GM12878 (cell line): Measurements from ENCODE around the gene FCRLB. TPM values are rescaled to one million over a fixed set of nuclear protein-coding genes. Genes with fewer than 3 reads are reported as not detected.

Source experiments
- CEBPZ ChIP-seq: fragments of 150-350 bp; IDR thresholded peaks from 2 replicates; pipeline ENCODE4 v1.6.1; 2016; ENCODE audit warnings: low read depth, low read length
- CREM ChIP-seq: IDR thresholded peaks from 2 replicates; pipeline ENCODE4 v1.6.1; 2014; ENCODE audit warnings: antibody characterized with exemption, low read depth
- DPF2 ChIP-seq: fragments of 450-650 bp; IDR thresholded peaks from 2 replicates; pipeline ENCODE4 v1.6.1; 2017; ENCODE audit warnings: mild to moderate bottlenecking
- ESRRA ChIP-seq: IDR thresholded peaks from 2 replicates; pipeline ENCODE4 v1.6.1; 2012; ENCODE audit warnings: mild to moderate bottlenecking, low read length, improper control_type of control experiment
- HCFC1 ChIP-seq: fragments of 150-350 bp; IDR thresholded peaks from 2 replicates; pipeline ENCODE4 v1.6.1; 2014; ENCODE audit warnings: low read length
- HSF1 ChIP-seq: fragments of 150-350 bp; IDR thresholded peaks from 2 replicates; pipeline ENCODE4 v1.6.1; 2014; ENCODE audit warnings: mild to moderate bottlenecking, low read depth, low read length
- MEF2A ChIP-seq: IDR thresholded peaks from 2 replicates; pipeline ENCODE4 v1.6.1; 2011; ENCODE audit warnings: low read depth, mild to moderate bottlenecking, low read length, moderate library complexity; ENCODE audit not compliant: insufficient read depth
- MEF2B ChIP-seq: fragments of 450-650 bp; IDR thresholded peaks from 2 replicates; pipeline ENCODE4 v1.6.1; 2018; ENCODE audit warnings: mild to moderate bottlenecking, moderate library complexity; ENCODE audit not compliant: partially characterized antibody, poor library complexity, severe bottlenecking
- MYB ChIP-seq: fragments of 150-350 bp; IDR thresholded peaks from 2 replicates; pipeline ENCODE4 v1.6.1; 2014; ENCODE audit warnings: mild to moderate bottlenecking, low read depth, low read length, borderline replicate concordance
- NBN ChIP-seq: fragments of 450-650 bp; IDR thresholded peaks from 2 replicates; pipeline ENCODE4 v1.6.1; 2016
- NFYB ChIP-seq: IDR thresholded peaks from 2 replicates; pipeline ENCODE4 v1.6.1; 2011; ENCODE audit warnings: low read depth, mild to moderate bottlenecking, low read length, improper control_type of control experiment, moderate library complexity; ENCODE audit not compliant: insufficient read depth
- NRF1 ChIP-seq: conservative IDR thresholded peaks from 2 replicates; pipeline ENCODE4 v1.6.1; 2011; ENCODE audit warnings: mild to moderate bottlenecking, low read depth, low read length, improper control_type of control experiment
- PAX5 ChIP-seq: IDR thresholded peaks from 2 replicates; pipeline ENCODE4 v1.6.1; 2011; ENCODE audit warnings: low read depth, low read length, borderline replicate concordance
- RBBP5 ChIP-seq: fragments of 200-600 bp; sonication (generic); conservative IDR thresholded peaks from 2 replicates; pipeline ENCODE4 v1.6.1; 2016
- SIX5 ChIP-seq: IDR thresholded peaks from 2 replicates; pipeline ENCODE4 v1.6.1; 2011; ENCODE audit warnings: mild to moderate bottlenecking, low read depth, low read length, moderate library complexity; ENCODE audit not compliant: severe bottlenecking
- STAT1 ChIP-seq: fragments of 450-650 bp; conservative IDR thresholded peaks from 2 replicates; pipeline ENCODE4 v1.6.1; 2014; ENCODE audit warnings: antibody characterized with exemption, mild to moderate bottlenecking
- STAT3 ChIP-seq: IDR thresholded peaks from 2 replicates; pipeline ENCODE4 v1.6.1; 2011; ENCODE audit warnings: low read depth, low read length, improper control_type of control experiment
- SUPT20H ChIP-seq: IDR thresholded peaks from 2 replicates; pipeline ENCODE4 v1.6.1; 2011; ENCODE audit warnings: low read depth, mild to moderate bottlenecking, low read length, moderate library complexity, borderline replicate concordance; ENCODE audit not compliant: control insufficient read depth
- TBL1XR1 ChIP-seq: IDR thresholded peaks from 2 replicates; pipeline ENCODE4 v1.6.1; 2012; ENCODE audit warnings: low read depth, low read length, improper control_type of control experiment
- TCF12 ChIP-seq: IDR thresholded peaks from 2 replicates; pipeline ENCODE4 v1.6.1; 2011; ENCODE audit warnings: low read depth, mild to moderate bottlenecking, low read length
- USF1 ChIP-seq: IDR thresholded peaks from 2 replicates; pipeline ENCODE4 v1.6.1; 2011; ENCODE audit warnings: borderline replicate concordance, low read depth, mild to moderate bottlenecking, moderate library complexity, mixed read lengths, low read length; ENCODE audit not compliant: insufficient read depth; ENCODE audit errors: extremely low read length
- WRNIP1 ChIP-seq: IDR thresholded peaks from 2 replicates; pipeline ENCODE4 v1.6.1; 2011; ENCODE audit warnings: low read depth, low read length, improper control_type of control experiment, borderline replicate concordance
- YBX1 ChIP-seq: fragments of 450-650 bp; IDR thresholded peaks from 2 replicates; pipeline ENCODE4 v1.6.1; 2016; ENCODE audit warnings: antibody characterized with exemption
- ZNF384 ChIP-seq: IDR thresholded peaks from 2 replicates; pipeline ENCODE4 v1.6.1; 2012; ENCODE audit warnings: low read depth, mild to moderate bottlenecking, low read length, improper control_type of control experiment, borderline replicate concordance
- ZNF622 ChIP-seq: fragments of 450-650 bp; IDR thresholded peaks from 2 replicates; pipeline ENCODE4 v1.6.1; 2017; ENCODE audit warnings: mild to moderate bottlenecking, inconsistent platforms
- ZSCAN29 ChIP-seq: fragments of 450-650 bp; IDR thresholded peaks from 2 replicates; pipeline ENCODE4 v1.6.1; 2017; ENCODE audit warnings: mild to moderate bottlenecking, moderate library complexity
- polyA plus RNA-seq, 11 experiments: library from polyadenylated mRNA; depleted of rRNA in 4 of 11; unstranded in 6 of 11; stranded (reverse) in 5 of 11; fragments of >200 nt; fragmentation: Nextera tagmentation in 4 of 11; fragmentation: Illumina TruSeq in 1 of 11; extraction: Ambion mirVana in 4 of 11; extraction: Trizol in 1 of 11; gene quantifications; 1 replicate in 1 of 11; 2 replicates in 10 of 11; pipeline versions ENCODE4 v1.2.1 to v1.2.3, GENCODE V29; 2011 to 2016; ENCODE audit warnings: inconsistent platforms in 2 of 11, missing spikeins in 2 of 11, low read depth in 1 of 11
- total RNA-seq, 4 experiments: library from RNA; depleted of rRNA in 3 of 4; stranded (reverse); fragments of >200 nt in 3 of 4; fragmentation: Illumina TruSeq in 1 of 4; extraction: Trizol in 1 of 4; gene quantifications; 2 replicates each; pipeline versions ENCODE4 v1.2.1 to v1.2.3, GENCODE V29; 2013 to 2021

FCRLB gene
- total and polyA plus RNA-seq, 10 of the 15 experiments (the other 5 are each of a cell fraction or from before 2014, with no cell fraction given): 0.55 to 11.7 (median 5.6) TPM

- TF ChIP-seq USF1: no peak
- peak; percentile 39; the same call in 1 of the 2 replicates for TF ChIP-seq CREM
- TF ChIP-seq DPF2: no peak; the same call in none of the 2 replicates
- no peak for TF ChIP-seq ZSCAN29
- no peak for TF ChIP-seq NFYB
- TF ChIP-seq HSF1: no peak
- TF ChIP-seq SIX5: no peak
- no peak for TF ChIP-seq TCF12
- TF ChIP-seq SUPT20H: no peak
- TF ChIP-seq CEBPZ: no peak
- no peak for TF ChIP-seq NBN
- no peak for TF ChIP-seq HCFC1
- no peak for TF ChIP-seq PAX5
- 0 out of 2 replicates have a peak, but pooled peaks have one; percentile 4 for TF ChIP-seq MEF2A
- no peak for TF ChIP-seq MEF2B
- TF ChIP-seq TBL1XR1: no peak
- TF ChIP-seq YBX1: no peak
- no peak for TF ChIP-seq STAT3
- TF ChIP-seq WRNIP1: no peak
- no peak for TF ChIP-seq ZNF384
- no peak for TF ChIP-seq MYB
- no peak for TF ChIP-seq STAT1
- no peak for TF ChIP-seq ZNF622
- TF ChIP-seq NRF1: no peak
- TF ChIP-seq RBBP5: no peak
- TF ChIP-seq ESRRA: no peak
Measured at GRCh38 chr1:161727256-161727924, 6.0 kb downstream of the FCRLB start (continued).
